Activated CD8-positive, alpha-beta memory T cell treated with anti-CD3 and anti-CD28 coated beads, Interleukin-2, amount 50 U/mL, for 4 hours (primary cell): Measurements from ENCODE around the gene CHURC1.

Experiments
- DNase-seq: peaks from one replicate; pipeline ENCODE4 v3.0.0-alpha.2; 2020

The CHURC1 gene

DNA sequence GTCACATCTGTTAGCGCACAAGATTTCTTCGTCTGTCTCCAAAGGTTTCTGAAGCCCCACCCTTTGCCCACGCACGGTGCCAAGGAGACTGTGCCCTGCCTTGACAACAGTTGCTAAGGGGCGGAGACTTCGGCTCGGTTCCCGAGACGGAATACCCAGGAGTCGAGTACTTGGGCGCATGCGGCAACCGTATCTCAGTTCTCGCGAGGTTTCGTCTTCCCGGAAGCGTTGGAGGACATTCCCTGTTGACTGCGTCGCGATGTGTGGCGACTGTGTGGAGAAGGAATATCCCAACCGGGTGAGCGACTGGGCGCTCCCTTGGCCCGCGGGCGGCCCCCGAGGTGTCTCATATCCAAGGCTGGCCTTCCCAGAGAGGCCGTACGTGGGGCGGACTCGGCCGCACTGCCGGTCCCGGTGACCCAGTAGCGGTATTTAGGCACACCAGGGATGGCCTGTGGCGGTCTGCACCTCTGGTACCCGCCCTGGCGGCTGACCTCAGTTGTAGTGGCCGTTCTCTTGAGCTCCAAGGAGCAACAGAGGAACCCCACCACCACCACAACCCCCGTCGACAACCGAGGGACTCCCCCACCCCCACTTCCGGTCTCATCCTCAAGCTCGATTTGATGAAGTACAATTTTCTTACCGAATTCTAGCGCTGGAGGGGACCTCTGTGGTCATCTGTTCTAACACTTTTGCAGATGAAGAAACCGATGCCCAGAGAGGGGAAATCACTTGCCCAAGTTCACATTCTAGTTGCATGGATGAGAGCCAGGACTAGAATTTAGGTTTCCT lies at the start of gene CHURC1:
CHURC1 (plus strand) TSS at position 219 of the 792 bp plus-strand sequence; CDS start at position 260, 41 bp downstream.
- peak; percentile 98 for DNase-seq

DNA sequence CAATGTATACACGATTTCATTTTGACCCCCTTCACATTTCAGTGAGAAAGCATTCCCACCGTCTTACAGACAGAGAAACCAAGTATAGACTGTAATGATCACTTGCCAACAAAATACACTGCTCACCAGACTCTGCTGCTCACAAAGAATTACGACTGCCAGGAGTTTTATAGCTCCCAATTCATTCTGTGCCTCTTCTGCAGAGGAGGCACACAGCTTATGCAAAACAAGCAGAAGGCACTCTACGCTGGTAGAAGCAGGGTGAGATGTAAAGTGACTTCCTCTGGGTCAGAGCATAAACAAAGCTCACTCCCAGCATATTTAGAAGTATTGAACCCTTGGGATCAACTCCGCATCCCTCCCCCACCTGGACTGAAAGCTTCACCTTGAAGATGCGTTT lies 49.1 kb upstream of the CHURC1 start:
- DNase-seq, result no peak

DNA sequence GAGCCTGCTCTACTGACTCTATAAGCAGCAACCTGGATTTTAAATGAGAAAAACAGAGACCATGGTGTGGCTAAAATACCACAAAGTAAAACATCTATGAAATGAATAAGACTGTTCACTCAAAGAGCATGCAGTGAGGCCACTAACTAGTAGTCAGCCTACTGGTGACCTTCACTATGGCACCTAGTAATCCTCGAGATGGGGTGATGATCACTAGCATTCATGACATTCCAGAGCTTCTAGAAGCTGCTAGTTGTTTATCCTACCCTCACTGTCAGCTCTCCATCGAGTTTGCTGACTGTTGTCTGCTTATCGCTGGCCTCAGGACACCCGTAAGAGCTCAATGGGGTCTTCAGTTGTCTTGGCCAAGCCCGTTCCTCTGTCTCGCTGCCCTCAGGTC lies 48.3 kb upstream of the CHURC1 start:
- DNase-seq, result no peak

DNA sequence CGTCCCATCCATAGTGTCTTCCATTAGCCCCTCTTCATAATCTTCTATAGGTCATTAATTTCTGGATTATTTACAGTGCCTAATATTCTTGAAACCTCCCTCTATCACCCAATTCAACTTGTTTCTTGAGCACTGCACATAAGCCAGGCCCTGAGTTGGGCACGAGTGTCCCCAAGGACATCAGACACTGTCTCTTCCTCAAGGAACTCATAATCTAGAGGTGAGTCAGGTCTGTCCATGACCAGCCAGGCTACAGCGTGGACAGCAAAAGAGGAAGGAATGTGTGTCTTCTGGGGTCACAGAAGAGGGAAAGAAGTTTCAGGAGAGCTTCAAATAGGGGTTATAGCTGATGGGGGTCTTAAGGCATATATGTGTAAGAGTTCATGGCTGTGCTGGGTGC lies 47.1 kb upstream of the CHURC1 start:
- no peak for DNase-seq

DNA sequence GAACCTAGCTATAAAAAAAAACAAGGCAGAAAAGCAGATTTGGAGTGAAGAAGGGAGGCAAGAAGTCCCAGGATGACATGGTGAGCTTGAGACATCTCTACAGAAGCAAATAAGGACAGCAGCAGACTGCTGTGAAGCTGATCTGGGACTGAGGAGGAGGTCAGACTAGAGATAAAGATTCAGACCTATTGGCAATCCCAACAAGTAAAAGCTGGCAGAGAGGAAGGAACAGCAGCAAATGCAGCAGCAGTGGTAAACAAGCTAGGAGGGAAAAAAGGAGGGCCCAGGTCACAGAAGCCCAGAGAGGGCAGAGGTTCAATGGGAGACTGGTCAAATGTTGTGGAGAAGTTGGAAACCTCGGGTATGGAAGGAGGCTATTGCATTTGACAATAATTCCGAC lies 45.9 kb upstream of the CHURC1 start:
- DNase-seq, result no peak

DNA sequence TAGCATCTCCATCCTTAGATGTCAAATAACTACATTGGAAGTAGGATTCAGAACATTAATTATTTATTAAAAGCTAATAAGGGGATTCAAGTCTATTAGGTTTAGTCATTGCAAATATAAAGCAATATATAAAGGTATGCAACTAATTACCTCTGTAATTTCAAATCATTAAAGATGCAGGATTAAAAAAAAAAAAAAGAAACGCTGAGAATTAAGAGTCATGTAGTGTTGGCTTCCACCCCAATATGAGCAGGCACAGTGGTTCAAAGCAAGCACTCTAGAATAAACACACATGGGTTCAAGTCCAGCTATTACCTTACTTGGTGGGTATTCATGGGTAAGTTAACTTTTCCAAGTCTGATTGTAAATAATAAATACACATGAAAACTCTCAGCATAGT lies 45.4 kb upstream of the CHURC1 start:
- DNase-seq, result no peak

DNA sequence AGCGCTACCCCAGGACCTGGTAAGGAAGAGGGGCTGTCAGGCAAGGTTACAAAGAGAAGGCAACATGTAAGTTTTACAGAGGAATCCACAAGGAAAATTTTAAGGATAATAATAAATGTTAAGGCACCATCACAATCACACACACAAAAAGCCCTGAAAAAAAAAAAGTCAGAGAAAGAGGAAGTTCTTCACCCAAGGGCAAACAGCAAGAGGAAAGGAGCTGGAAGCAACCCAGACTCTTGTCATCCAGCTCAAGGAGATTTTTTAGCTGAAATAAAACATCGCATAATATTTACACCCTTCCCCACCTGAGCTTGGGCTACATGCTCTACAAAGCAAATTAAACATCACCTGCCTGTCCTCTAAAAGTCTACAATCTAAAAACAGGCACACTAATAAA lies 44.1 kb upstream of the CHURC1 start:
- no peak for DNase-seq

DNA sequence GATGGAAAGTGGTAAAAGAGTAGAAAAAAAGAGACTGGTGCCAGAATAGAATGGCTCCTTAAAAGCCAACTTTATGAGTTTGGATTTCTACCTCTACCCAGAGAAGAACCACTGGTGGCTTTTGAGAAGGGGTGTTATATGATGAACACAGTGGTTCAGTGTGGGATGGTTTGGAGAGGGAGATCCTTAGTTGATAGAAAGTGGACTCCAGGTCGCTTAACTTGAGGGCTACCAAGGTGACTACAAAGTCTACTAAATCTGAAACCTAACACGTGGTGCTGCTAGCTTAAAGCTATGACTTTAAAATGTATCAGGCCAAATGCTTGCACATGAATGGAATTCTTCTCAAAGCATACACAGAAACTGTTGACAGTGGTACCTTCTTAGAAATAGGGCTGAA lies 42.9 kb upstream of the CHURC1 start:
- no peak for DNase-seq

DNA sequence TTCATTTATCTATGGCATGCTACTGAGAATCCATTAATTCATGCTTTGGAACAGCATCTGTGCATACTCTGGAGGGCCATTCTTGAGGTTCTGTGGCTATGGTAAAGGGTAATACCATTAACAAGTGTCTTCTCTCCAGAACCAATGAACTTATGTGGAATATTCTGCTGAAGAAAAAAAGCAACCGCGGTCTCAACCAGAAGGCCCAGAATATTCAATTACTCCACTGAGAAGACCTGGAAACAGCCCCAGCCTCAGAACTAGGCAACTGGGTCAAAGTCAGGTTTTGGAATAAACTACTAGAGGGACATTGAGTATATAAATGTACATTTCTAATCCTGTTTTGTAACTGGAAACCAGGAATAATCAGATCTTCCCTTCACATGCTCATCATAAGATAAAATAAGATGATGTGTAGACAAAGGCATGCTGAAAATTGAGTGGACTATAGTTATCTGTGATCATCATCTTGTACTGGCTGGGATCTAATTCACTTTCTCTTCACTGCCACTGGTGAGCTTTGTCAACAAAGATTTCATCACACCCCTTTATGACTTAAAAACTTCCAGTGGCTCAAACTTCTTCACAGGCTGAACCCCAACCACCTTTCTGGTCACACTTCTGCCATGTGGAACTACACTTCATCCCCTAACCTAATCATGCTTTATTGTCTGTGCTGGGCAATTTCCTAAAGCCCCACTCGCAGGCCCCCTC lies 40.6 kb upstream of the CHURC1 start:
- no peak for DNase-seq

DNA sequence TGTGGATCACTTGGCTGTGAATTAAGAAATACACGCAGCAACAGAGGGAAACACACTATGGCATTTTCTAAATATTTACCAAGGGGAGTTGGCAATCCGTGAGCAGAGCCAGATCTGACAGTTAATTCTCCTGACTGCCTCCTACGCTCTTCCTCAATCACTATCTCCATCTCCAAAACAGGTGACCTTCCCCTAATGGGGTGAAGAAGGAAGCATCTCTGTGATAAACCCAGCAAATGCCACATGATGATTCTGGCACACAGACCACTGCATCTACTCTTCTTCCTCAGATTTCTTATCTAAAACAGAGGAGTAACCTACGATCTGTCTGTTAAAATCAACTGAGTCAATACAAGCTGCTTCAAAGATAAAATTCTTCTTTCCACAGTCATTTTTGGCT lies 38.9 kb upstream of the CHURC1 start:
- DNase-seq, result no peak

DNA sequence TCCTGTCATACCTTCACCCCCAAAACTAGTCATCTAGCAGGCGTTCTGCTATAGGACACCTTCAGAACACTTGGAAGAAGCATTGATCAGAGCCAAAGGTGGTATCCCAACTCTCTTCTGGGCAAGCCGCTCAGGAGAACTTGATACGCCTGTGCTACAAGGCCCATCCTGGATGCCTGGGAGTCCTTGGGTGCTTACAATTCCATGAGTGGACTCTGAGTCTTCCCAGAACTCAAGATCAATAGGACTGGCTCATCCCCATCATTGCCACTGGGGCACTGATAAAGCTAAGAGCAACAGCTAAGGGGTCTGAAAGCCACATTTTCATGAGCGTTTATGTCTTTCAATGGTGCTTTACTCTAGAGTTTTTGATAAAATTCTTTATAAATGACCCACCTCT lies 36.4 kb upstream of the CHURC1 start:
- DNase-seq, result no peak

DNA sequence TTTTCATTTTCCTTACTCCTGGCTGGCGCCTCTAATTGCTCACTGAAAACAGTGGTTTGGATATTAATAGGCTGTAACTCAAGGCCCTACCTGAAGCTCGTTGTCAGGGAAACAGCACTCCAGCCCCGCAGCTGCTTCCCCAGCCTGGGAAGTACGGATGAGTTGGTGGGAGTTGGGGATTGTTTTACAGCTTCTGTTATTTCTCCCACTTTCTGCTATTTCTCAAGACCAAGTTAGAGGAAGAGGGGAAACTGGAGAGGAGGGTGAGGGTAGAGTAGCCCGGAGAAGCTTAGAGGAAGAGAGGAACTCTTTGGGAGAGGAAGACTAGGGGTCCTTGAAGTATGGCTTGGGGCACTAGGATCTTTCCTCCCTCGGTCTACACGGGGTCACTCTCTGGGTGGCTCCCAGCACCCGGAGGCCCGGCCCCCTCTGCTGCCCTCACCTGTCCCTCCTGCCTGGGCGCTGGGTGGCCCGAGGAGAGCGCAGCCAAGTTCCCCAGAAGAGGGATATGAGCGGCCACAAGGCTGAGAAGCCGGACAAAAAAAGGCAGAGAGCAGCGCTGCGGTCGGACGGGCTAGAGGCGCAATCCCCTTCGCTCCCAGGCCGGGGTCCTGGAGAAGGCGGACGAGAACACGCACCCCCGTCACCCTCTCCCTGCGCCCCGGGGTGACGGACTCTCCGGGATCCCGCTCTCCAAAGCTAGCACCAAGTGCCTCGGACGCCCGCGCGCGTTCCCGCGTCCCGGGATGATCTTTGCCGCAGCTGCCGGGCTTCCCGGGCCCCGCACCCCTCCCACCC lies 35.2 kb upstream of the CHURC1 start:
- no peak for DNase-seq

DNA sequence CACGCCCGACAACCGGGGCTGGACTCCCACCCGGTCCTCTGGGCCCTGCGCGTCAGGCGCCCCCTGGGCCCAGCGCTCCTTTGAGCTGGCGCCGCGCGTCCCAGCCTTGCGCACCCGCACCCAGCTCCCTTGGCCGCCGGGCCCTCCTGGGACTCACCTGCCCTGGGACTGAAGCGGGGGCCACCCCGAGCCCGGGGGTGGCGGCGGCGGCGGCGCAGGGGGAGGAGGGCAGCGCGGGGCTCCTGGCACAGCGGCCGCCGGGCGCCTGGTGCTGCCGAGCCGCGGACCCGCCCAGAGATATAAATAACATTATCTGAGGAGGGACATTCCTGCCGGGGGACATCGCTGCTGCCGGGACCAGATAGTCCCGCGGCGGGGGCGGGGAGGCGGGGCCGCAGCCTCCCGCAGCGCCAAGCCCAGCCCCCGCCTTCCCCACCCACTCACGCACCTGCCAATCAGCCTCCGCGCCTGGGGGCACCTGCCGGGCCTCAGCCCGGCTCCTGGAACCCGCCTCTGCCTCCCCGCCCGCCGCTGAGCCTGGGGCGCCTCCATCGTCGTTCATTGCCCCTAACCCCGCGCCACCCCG lies 34.5 kb upstream of the CHURC1 start, which contains the start of gene SPTB:
SPTB (minus strand) TSS at position 273 of the 586 bp plus-strand sequence. CDS start 56,813 bp downstream, outside the sequence.
- peak; percentile 78 for DNase-seq

DNA sequence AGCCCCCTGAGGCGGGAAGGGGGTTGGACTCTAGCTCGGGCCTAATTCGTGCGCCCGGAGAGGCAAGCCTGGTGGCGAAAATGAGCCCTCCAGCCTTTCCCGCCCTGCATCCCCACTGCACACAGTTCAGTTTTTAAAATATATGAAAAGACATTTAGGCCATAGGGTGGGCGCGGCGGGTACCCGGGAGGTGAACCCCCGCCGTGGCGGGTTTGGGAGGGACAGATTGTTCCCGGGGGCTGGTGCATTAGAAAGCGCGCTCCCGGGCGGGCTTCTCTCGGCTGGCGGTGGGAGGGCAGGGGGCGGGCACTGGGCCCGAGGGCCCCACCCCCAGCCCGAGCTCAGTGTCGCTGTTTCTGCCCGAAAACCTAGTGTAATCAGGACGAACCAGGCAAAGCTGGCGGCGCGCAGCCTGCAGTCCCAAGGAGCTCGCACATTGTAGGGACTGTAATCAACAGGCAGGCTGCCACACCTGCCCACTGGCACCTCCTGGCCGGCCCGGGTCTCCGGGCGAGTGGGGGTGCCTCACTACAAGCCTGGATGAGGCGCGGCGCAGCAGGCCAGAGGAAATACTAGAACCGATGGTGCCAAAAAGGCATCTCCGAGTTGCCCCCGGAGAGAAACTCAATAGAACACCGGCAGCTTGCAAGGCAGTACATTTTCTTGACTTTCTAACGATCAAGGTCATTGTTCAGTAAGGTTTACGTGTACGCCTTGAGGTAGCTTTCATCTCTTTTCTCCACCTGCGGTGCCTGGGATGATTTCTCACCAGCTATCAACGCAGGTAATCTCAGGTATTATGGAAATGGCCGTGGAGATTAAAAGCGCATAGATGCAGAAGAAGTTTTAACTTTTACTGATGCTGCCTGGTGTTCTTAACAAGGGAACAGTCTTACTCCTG lies 33.8 kb upstream of the CHURC1 start:
- DNase-seq, result peak; percentile 65

DNA sequence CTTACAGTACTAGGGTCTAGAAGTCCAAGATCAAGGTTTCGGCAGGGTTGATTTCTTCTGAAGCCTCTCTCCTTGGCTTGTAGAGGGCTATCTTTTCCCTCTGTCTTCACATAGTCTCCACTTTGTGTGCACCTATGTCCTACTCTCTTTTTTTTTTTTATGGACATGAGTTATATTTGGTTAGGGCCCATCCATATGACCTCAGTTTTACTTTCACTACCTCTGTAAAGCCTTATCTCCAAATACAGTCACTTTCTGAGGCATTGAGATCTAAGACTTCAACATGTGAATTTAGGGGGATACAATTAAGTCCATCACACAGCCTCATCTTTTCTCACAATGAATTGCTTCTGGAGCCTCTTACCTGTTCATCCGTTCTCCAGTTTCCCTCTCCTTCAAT lies 28.7 kb upstream of the CHURC1 start:
- DNase-seq, result no peak

DNA sequence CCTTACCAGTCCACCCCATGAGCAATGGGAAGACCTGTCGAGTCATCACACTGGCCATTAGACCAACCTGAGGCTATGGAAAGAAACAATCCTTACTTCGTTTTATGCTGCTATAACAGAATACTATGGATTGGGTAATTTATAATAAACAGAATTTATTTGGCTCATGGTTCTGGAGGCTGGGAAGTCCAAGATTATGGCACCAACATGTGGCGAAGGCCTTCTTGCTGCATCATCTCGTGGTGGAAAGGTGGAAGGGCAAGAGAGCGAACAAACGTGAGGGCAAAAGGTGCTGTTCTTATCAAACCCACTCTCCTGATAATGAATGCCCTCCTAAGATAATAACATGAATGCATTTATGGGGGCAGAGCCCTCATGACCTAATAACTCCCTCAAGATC lies 24.9 kb upstream of the CHURC1 start:
- no peak for DNase-seq

DNA sequence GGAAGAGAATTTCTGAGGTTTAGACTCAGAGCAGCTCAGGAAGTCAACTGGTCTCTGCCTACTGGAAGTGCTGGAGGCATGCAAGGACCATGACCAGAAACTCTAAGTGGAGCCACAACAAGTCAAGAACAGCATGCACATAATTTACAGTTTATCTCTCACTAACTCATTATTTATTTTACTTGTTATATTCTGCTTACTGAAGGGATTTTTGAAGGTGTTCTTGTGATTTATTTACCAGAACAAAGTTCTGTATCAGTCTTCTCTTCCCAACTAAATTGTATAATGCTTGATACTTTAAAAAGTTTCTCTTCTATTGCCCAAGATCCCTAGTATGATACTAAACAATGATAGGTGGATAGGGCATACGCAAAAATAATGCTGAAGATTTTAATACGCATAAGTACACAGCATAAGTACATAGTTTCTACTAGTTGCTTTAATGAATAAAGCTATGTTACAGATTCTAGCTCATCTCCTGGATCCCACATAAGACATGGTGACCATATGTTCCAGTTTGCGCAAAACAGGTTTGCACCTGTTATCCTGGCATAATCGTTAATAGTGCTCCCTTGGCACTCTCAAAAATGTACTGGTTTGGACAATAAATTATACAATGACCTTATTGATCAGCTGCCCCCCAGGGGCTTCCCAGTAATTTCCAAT lies 22.9 kb upstream of the CHURC1 start:
- no peak for DNase-seq

DNA sequence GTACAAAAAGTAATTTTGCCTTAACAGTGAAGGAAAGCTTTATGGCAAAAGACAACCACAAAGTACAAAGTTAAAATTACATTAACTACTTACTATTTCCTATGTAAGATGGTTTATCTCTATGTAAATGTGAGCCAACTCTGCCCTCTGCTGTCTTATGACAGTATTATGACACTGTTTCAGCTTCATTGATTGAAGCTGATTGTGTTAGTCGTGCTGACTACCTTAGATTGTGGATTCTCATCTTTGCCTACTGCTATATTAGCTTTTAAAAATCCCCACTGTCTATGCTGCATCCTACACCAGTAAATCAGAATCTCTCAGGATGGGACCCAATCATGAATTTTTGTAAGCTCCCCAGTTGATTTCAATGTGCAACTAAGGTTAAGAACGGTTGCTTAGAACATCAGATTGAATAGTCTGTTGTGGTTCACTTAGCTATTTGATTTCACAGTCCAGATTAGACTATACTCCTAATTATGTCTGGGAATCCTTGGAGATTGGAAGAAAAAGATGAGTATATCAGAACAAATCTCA lies 22.3 kb upstream of the CHURC1 start:
- no peak for DNase-seq

DNA sequence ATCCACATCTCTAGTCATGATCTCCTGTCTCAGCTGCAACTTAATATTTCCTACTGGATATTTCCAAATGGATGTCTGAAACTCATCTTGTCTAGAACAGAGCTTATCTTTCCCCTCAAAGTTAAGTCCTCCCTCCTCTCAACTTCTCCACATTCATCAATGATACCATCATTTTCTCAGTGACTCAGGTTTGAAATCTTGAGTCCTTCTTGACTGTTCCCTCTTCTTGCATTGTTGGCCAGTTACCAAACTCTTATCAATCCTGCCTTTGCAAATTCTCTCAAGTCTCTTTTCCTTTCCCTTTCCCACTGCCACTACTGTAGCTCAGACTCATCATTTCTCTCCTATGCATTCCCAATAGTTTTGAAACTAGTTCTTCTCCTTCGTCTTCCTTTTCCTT lies 14.3 kb upstream of the CHURC1 start:
- DNase-seq, result no peak

DNA sequence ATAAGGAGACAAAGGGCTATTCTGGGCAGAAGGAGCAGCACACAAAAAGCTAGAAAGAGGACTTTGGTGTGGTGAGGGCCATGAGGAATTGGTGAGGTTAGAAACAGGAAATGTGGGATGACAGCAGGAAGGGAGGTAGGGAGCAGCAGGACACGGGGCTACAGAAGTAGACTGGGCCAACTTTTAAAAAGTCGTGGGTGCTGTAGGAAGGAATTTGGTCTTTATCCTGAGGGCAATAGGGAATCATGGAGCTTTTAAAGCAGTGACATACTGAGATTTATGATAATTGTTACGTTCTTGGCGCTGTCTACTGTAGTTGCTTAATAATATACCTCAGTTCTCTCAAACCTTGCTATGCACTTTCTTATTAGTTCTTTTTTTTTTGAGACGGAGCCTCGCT lies 8.2 kb upstream of the CHURC1 start:
- no peak for DNase-seq

DNA sequence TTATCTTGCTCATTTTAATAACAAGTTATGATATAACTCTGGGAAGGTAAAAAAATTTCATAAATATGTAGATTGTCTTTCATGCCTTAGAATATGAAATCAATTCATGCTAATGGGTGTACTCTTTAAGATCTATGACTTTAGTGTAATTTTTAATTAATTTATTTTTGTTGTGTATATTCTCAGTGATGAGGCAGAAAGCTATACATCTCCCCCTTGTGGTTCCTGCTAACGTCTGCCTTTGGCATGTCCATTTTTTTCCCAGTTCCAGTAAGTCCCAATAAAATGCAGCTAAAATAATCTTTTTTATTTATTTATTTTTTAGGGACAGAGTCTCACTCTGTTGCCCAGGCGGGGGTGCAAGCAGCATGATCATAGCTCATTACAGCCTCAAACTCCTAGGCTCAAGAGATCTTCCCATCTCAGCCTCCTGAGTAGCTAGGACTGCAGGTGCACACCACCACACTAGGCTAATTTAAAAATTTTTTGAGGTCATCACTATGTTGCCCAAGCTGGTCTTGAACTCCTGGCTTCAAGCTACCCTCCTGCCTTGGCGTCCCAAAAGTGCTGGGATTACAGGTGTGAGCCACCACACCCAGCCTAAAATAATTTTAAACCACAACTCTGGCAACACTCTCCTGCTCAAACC lies 3.3 kb upstream of the CHURC1 start:
- no peak for DNase-seq
